Activated T-helper 1 cell treated with anti-CD3 and anti-CD28 coated beads, Interleukin-2, amount 50 U/mL, for 16 hours (primary cell): ENCODE measurements around the gene ATAD3C.
"Not testable (repeated sequence)": the region's sequence is repeated elsewhere in the genome, so short reads cannot be mapped to it uniquely, and the experiment has no call there.

Source experiments
- DNase-seq, 2 donors: peaks; one replicate each; pipeline ENCODE4 v3.0.0-alpha.2; 2020; ENCODE audit warnings: low read depth in 1 of 2, low spot score in 1 of 2

ATAD3C gene

GRCh38 chr1:1449099-1449739 is at the start of gene ATAD3C:
Gene ATAD3C (plus strand): TSS chr1:1449689. CDS start chr1:1450684, 995 bp downstream.
- DNase-seq: no peak

DNA sequence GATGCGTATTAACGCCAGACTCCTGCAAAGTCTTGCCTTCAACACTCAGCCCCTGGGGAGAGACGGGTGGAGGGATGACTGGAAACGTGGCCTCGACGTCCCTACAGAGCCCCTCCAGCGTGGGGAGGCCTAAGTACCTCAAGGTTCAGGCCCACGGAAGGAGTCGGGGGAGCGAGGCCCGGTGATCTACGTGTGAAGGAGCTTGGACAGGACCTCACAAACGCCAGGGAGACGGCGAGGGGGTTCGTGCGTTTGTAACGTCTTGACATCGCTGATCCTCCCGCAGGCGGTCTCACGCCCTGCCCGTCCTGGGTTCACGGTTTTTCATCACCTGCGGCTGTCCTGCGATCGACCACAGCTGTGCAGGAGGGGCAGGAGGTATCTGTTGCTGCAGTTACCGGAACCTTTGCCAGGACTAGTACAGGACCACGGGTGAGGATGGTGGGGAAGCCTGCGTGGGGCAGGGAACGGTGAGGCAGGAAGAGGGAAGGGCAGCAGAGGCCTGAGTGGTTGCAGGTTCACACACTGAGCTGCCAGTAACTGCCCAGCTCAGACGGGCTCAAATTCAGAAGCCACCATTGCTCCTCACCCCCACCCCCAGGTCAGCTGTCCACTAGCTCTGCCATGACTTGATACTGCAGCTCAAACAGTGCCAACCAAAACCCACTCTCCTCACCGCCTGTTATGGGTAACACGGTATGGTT is 49.5 kb upstream of the ATAD3C start:
- no peak for DNase-seq

- no peak for DNase-seq
Measured at GRCh38 chr1:1400576-1401456, 48.7 kb upstream of the ATAD3C start.

GRCh38 chr1:1401457-1402010 is 48.0 kb upstream of the ATAD3C start:
- DNase-seq: no peak

DNA sequence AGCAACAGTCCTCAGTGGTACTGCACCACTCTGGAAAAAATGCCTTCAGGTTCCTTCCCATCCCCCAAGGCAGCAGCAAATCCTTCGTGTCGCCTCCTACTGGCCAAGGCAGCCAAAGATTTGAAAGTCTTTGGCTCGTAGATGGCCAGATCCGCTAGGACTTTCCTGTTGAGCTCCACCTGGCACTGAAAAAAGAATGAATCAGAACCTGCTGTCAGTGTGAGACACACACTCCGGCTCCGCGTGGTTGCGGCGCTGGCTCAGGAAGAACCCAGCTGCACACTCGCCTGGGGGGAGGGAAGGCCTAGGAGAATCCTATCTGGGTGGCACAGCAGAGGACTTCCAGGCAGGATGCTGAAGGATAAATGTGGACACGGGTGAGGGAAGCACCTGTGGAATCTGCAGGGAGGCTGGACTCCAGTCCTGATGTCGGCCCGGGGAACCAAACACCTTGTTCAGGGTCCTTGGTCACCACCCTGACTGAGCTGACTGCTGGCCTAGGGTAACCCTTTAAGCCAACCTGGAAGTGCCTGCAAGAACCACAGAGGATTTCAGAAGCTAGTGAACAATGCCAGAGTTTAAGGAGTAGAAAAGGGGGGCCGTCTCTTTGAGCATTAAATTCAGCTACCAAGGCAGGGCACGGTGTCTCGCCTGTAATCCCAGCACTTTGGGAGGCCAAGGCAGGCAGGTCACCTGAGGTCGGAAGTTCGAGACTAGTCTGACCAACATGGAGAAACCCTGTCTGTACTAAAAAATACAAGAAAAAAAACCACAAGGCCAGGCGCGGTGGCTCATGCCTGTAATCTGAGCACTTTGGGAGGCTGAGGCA is 47.2 kb upstream of the ATAD3C start:
- no peak for DNase-seq

DNA sequence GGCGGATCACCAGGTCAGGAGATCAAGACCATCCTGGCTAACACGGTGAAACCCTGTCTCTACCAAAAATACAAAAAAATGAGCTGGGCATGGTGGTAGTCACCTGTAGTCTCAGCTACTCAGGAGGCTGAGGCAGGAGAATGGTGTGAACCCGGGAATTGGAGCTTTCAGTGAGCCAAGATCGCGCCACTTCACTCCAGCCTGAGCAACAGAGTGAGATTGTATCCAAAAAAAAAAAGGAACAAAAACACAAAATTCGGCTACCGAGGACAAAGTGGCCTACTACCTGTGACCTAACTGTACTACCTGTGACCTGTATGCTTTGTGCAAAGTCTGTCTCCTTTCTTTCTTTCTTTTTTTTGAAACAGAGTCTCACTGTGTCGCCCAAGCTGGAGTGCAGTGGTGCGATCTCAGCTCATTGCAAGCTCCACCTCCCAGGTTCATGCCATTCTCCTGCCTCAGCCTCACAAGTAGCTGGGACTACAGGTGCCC is 46.5 kb upstream of the ATAD3C start:
- not testable (repeated sequence) for DNase-seq

- no peak for DNase-seq
Measured at GRCh38 chr1:1403653-1404052, 45.8 kb upstream of the ATAD3C start.

DNA sequence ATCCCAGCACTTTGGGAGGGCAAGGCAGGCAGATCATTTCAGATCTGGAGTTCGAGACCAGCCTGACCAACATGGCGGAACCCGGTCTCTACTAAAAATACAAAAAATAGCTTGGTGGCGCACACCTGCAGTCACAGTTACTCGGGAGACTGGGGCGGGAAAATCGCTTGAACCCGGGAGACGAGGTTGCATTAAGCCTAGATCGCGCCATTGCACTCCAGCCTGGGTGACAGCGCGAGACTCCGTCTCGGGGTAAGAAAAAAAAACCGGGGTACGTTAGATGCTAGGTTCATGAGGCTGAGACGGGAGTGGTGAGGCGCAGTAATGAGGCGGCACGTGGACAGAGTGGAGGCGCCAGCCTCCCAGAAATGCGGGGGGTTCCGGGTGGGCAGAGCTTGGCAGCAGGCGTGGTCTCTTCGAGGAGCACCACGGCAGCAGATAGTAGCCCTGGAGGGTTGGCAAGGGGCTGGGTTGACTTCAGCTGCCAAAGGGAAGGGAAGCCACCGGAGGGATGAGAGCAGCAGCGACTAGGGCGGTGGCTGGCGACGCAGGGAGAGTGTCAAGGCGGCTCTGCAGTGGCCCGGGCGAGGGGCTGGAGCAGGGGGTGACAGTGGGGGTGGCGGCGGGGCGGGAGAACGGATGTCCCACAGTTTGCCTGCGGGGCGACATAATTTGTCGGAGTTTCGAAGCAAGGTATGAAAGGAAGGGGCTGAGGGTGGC is 43.2 kb upstream of the ATAD3C start:
- no peak for DNase-seq

DNA sequence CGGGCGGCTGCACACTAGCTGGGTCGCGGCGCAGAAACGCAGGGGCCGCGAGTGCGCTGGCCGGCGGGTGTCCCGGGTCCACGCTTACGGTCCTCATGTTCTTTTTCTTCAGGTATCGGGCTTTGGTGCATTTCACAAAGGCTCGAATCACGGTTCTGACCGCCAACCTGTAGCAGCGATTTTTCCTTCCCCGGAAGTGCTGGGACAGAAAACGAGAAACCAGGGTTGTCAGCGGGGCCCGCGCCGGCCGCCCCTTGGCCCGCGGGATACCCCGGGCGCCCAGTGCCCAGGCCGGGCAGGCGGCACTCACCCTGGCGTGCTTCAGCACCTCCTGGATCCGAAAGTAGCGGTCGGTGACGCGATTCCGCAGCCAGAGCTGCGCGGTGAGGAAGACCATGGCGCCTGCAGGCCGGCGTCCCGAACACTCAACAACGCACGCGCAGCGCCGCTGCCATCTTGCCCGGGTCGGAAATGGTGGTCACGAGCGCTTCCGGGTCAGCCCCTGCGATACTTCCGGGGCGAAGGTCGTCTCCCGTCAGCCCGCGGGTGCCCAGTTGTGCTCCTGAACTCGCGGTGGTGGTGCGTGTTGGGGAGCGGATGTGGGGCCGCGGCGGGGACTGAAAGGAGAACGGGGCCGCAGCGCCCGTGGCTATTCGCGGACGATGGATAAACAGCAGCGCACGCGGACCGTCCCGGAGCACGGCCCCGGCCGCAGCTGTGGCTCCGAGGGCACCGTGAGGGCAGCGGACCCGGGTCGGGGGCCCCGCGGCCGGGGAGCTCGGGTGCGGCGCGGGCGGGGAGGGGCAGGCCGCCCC is 42.5 kb upstream of the ATAD3C start, which contains the start of gene MRPL20:
Gene MRPL20 (minus strand): TSS at position 473 of the 815 bp plus-strand sequence. CDS start 76 bp downstream, at position 397.
- peak; percentile 96 to 97 for DNase-seq

DNA sequence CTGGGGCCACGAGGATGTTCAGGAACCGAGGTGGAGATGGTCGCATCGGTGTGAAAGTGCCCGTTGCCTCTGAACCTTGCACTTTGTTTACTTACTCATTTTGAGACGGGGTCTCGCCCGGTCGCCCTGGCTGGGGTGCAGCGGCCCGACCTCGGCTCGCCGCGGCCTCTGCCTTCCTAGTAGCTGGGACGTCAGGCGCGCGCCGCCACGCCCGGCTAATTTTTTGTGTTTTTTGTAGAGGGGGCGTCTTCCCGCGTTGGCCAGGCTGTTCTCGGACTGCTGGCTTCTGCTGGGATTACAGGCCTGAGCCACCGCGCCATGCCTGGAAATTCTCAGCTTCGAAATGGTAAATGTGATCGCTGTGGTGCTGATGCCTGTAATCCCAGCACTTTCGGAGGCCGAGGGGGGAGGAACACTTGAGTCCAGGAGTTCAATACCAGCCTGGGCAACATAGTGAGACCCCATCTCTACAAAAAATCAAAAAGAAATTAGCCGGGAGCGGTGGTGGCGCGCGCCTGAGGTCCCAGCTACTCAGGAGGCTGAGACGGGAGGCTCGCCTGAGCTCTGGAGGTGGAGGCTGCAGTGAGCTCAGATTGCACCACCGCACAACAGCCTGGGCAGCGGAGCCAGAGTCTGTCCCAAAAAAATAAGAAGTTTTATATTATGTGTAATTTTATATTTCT is 41.7 kb upstream of the ATAD3C start:
- DNase-seq: no peak

DNA sequence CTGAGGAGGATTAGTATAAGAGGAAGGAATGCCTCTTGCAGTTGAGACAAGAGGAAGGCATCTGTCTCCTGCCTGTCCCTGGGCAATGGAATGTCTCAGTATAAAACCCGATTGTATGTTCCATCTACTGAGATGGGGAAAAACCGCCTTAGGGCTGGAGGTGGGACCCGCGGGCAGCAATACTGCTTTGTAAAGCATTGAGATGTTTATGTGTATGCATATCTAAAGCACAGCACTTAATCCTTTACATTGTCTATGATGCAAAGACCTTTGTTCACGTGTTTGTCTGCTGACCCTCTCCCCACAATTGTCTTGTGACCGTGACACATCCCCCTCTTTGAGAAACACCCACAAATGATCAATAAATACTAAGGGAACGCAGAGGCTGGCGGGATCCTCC is 39.3 kb upstream of the ATAD3C start:
- DNase-seq: not testable (repeated sequence)

- no peak for DNase-seq
Measured at GRCh38 chr1:1411626-1412025, 37.9 kb upstream of the ATAD3C start.

- DNase-seq: not testable (repeated sequence)
Measured at GRCh38 chr1:1412311-1412902, 37.1 kb upstream of the ATAD3C start.

- DNase-seq: no peak
Measured at GRCh38 chr1:1415751-1416150, 33.7 kb upstream of the ATAD3C start.

- DNase-seq: not testable (repeated sequence)
Measured at GRCh38 chr1:1417396-1417795, 32.1 kb upstream of the ATAD3C start.

GRCh38 chr1:1417825-1418463 is 31.5 kb upstream of the ATAD3C start:
- not testable (repeated sequence) for DNase-seq
